ENCODE results near the gene PNMA6E.
"Not testable (repeated sequence)": the region's sequence is repeated elsewhere in the genome, so short reads cannot be mapped to it uniquely, and the experiment has no call there.

Gene PNMA6E

DNA sequence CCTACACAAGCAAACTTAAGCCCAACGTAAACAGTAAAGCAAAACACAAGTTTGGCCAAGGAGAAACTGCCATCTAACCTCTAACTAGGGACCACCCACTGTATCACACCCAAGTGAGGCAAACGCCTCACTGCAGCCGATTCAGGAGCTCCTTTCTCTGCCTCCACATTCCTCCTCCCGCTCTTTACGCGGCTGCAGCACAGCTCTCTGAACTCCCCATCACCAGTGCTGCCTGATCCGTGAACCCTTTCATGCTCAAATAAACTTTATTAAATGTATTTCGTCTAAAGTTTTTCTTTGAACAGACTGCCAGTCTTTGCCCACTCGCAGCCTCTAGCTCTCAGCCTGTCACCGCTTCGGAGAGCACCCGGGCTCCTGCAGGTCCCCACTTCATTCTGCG is 6.5 kb downstream of the PNMA6E start:
- TF ChIP-seq FOXK2 (IDR thresholded peaks at IDR 0.05) (no peak), TARDBP (IDR thresholded peaks at IDR 0.05) (no peak), SUZ12 (IDR thresholded peaks at IDR 0.05) (no peak)
- TF ChIP-seq, protein P1, sequence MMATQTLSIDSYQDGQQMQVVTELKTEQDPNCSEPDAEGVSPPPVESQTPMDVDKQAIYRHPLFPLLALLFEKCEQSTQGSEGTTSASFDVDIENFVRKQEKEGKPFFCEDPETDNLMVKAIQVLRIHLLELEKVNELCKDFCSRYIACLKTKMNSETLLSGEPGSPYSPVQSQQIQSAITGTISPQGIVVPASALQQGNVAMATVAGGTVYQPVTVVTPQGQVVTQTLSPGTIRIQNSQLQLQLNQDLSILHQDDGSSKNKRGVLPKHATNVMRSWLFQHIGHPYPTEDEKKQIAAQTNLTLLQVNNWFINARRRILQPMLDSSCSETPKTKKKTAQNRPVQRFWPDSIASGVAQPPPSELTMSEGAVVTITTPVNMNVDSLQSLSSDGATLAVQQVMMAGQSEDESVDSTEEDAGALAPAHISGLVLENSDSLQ (IDR thresholded peaks at IDR 0.05): no peak
- no peak for DNase-seq (ENCODE audit: extremely low spot score)
- ChIA-PET CTCF (no interaction called here), POLR2A (no interaction called here)

DNA sequence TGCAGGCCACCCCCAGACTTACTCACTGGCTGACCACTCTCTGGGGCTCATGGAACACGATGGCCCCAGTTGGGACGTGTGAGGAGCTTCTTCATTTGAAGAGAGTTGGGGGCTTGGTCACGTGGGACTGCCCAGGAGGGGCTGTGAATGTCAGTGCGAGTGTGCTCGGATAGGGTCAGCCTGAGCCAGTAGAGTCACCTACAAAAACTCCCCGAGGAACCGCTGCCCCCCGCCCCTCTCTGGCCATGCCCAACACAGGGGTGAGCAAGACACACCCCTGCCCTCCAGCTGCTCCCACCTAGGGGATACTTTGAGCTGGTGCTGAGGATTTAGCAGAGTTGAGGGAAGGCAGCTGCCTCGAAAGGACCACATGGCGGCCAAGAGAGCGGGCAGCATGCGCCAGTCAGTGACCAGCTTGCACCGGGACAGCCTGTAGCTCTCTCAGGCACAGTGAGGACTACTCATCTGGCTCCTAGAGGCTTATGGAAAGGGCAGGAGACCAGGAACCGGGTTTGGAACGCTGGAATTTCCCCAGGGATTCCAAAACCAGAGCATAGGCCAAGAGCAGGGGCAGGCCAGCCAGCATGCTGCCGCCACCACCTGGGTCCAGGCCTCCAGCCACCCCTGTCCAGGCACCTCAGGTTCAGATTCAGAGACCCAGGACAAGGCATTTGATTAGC is 8.4 kb downstream of the PNMA6E start:
- ChIA-PET CTCF (interaction anchor here (1.0 kb wide), 1 partner anchor 26 kb away, joined by 3 read pairs; no protein-coding TSS in a partner anchor), POLR2A (no interaction called here)
- no peak for TF ChIP-seq SP1 (IDR thresholded peaks at IDR 0.05)
- no peak for TF ChIP-seq TARDBP (IDR thresholded peaks at IDR 0.05)
- TF ChIP-seq FOXM1 (IDR thresholded peaks at IDR 0.05; ENCODE audit: borderline replicate concordance): no peak
- no peak for TF ChIP-seq ZNF384 (IDR thresholded peaks at IDR 0.05)

DNA sequence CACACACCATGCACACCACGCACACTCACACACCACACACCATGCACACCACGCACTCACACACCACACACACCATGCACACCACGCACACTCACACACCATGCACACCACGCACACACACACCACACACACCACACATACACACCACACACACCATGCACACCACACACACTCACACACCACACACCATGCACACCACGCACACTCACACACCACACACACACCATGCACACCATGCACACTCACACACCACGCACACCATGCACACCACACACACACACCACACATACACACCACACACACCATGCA is 11.7 kb downstream of the PNMA6E start:
- CTCF ChIA-PET; DNase-seq (ENCODE audit: extremely low spot score); POLR2A ChIA-PET: not testable (repeated sequence)

More for the DNA sequence above, 8.4 kb downstream of the PNMA6E start:
- no peak for DNase-seq (ENCODE audit: extremely low spot score)

DNA sequence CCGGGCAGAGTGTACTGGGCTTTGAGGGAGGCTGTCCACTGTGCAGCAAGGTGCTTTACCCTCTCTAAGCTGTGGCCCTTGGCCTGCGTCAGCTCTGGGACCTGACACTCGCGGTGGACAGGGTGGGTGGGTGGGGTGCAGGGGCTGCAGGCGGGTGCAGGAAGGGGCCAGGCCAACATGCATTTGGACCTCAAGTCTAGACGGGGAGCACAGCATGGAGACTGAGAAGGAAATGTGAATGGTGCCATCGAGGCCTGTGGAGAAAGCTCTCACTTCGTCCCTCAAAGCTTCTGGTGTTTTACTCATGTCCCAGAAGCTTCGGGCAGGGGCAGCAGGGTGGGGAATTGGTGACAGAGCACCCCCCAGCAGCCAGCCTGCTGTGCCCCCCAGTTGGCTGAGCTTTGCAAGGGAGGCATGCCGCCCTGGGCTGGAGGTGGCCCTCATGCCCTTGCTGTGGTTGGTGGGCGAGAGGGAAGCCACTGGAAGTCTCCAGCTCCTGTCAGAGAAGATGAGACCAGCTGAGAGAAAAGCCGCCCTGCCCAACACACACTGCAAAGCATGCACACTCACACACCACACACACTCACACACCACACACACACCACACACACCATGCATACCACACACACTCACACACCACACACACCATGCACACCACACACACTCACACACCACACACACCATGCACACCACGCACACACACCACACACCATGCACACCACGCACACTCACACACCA is 12.3 kb downstream of the PNMA6E start:
- ChIA-PET CTCF (no interaction called here), POLR2A (no interaction called here)
- DNase-seq (ENCODE audit: extremely low spot score): no peak
- no peak for TF ChIP-seq ARNT (IDR thresholded peaks at IDR 0.05)
- no peak for TF ChIP-seq NFRKB (IDR thresholded peaks at IDR 0.05)
- TF ChIP-seq CTBP1 (IDR thresholded peaks at IDR 0.05; ENCODE audit: borderline replicate concordance): no peak
- TF ChIP-seq FOXM1 (IDR thresholded peaks at IDR 0.05; ENCODE audit: borderline replicate concordance): no peak
- TF ChIP-seq, protein P1 (IDR thresholded peaks at IDR 0.05): no peak
- TF ChIP-seq ZNF384 (IDR thresholded peaks at IDR 0.05): no peak
- TF ChIP-seq TARDBP (IDR thresholded peaks at IDR 0.05): no peak
- TF ChIP-seq FOXA1 (IDR thresholded peaks at IDR 0.05): no peak
- no peak for TF ChIP-seq LEF1 (IDR thresholded peaks at IDR 0.05; ENCODE audit: borderline replicate concordance)
- no peak for TF ChIP-seq ELF4 (IDR thresholded peaks at IDR 0.05)
- no peak for TF ChIP-seq L3MBTL2 (conservative IDR thresholded peaks at IDR 0.05)
- TF ChIP-seq HDGF (IDR thresholded peaks at IDR 0.05; ENCODE audit: borderline replicate concordance): no peak
- TF ChIP-seq FOXK2 (IDR thresholded peaks at IDR 0.05): no peak
- no peak for TF ChIP-seq BHLHE40 (IDR thresholded peaks at IDR 0.05; ENCODE audit: borderline replicate concordance)
- TF ChIP-seq SUZ12 (IDR thresholded peaks at IDR 0.05): no peak
- no peak for TF ChIP-seq SP1 (IDR thresholded peaks at IDR 0.05)

DNA sequence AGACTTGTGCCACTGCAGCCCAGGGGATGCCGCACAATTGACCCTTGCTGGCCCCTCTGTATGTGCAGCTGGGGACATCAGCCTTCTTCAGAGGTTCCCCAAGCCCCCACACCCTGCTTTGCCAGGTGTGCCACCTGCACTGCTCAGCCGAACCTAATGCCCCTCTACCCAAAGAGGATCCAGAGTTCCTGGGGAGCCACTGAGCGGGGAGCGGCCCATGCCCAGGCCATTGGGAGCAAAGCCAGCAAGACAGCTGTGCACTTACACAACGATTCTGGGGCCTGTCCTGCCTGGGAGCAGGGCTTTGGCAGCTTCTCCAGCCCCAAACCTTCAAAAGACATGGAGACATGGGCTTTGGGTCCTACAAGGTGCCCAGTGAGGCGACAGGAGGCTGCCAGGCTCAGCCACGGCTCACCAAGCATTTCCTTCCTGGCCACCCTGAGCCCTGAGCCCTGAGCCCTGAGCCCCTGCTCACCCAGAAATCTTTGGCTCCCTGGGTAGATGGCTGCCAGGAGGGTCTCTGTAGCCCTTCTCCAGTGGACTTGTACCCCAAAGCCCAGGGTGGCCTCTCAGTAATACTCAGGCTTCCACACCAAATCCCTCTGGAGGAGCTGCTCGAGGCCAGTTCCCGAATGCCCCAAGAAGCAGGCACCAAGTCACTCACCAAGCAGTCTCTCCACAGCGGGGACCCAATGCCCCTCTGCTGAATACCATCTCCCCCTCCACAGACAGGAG is 13.0 kb downstream of the PNMA6E start:
- TF ChIP-seq, protein P1 (IDR thresholded peaks at IDR 0.05): no peak
- no peak for TF ChIP-seq FOXA1 (IDR thresholded peaks at IDR 0.05)
- no peak for DNase-seq (ENCODE audit: extremely low spot score)
- ChIA-PET CTCF (no interaction called here), POLR2A (no interaction called here)

DNA sequence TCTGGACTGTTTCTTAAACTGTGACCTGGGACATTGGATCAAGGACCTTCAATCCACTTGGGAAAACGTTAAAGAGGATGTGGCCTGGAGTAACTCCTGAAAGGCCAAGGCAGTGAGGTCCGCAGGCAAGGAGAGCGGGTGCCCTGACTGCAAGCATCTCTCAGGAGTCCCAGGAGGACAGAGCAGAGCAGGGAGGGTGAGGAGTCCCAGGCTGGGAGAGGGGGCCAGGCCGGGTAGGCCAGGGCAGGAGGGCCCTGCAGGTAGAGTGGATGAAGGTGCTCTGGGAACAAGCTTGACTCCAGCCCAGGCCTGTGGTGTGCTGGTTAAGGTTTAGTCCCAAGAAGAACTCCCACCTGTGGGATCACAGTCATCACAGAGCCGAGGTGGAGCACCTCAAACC is 13.8 kb downstream of the PNMA6E start:
- no peak for DNase-seq (ENCODE audit: extremely low spot score)
- ChIA-PET CTCF (no interaction called here), POLR2A (interaction anchor here (0.5 kb wide), 1 partner anchor 142 kb away, joined by 3 read pairs; no protein-coding TSS in a partner anchor)
- no peak for TF ChIP-seq FOXA1 (IDR thresholded peaks at IDR 0.05)
- no peak for TF ChIP-seq HDGF (IDR thresholded peaks at IDR 0.05; ENCODE audit: borderline replicate concordance)
- TF ChIP-seq ELF4 (IDR thresholded peaks at IDR 0.05): no peak
- TF ChIP-seq ZNF384 (IDR thresholded peaks at IDR 0.05): no peak
- no peak for TF ChIP-seq LEF1 (IDR thresholded peaks at IDR 0.05; ENCODE audit: borderline replicate concordance)
- no peak for TF ChIP-seq BHLHE40 (IDR thresholded peaks at IDR 0.05; ENCODE audit: borderline replicate concordance)
- TF ChIP-seq, protein P1 (IDR thresholded peaks at IDR 0.05): no peak
- TF ChIP-seq CTBP1 (IDR thresholded peaks at IDR 0.05; ENCODE audit: borderline replicate concordance): no peak
- no peak for TF ChIP-seq FOXM1 (IDR thresholded peaks at IDR 0.05; ENCODE audit: borderline replicate concordance)
- TF ChIP-seq SUZ12 (IDR thresholded peaks at IDR 0.05): no peak
- TF ChIP-seq SP1 (IDR thresholded peaks at IDR 0.05): no peak
- no peak for TF ChIP-seq NFRKB (IDR thresholded peaks at IDR 0.05)
- TF ChIP-seq ARNT (IDR thresholded peaks at IDR 0.05): no peak
- TF ChIP-seq TARDBP (IDR thresholded peaks at IDR 0.05): no peak
- TF ChIP-seq L3MBTL2 (conservative IDR thresholded peaks at IDR 0.05): no peak
- TF ChIP-seq FOXK2 (IDR thresholded peaks at IDR 0.05): no peak
